ENCODE measurements around the gene KCP. TPM values are rescaled to one million over a fixed set of nuclear protein-coding genes. Genes with fewer than 3 reads are reported as not detected.

The KCP gene
- polyA plus RNA-seq, 1 donor from 2014 or later, result 0.31 TPM

DNA sequence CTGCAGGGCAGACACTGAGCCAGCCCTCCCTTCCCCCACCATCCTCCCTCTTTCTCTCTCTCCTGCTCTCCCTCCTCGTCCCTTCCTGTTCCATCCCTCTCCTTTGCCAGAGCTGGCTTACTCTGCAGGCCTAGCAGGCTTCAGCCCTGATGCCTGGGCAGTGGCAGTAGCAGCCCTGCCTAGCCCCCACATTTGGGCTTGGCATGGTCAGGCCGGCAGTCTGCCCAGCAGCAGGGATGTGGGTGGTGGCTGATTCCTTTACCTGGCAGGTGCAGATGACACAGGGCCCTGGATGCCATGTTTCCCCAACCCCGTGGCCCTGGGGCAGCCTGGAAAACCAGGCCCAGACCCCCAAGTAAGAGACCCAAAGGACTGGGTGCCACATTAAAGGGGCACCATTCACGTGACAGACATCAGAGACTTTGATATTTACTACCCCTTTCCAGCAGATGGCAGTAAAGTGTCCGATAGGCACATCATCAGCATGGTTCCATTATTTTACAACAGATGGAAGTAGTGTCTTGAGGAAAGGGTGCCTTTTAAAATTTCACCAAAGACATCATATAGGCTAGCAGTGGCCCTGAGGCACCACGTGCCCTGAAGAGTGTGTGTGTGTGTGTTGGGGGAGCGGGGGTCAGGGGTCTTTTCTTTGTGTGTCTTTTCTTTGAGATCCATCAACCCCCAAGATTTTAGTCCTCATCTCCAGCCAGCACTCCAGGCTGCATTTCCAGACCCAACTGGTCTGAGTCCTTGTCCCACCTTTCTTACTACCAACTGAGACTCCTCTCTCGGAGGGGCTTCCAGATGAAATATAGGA is 5.9 kb downstream of the KCP start:
- no peaks in the 10 kb centered on the region for H3K79me2 ChIP-seq (replicated peaks; ENCODE audit: insufficient read depth, low read length)
- H3K9me2 ChIP-seq (ENCODE audit: insufficient read depth, low read length), result no peaks in the 10 kb centered on the region
- H3K9ac ChIP-seq (ENCODE audit: low read length), result no peak overlapping the region
- no peak for TF ChIP-seq SMC3 (conservative IDR thresholded peaks at IDR 0.05; ENCODE audit: poor library complexity)
- TF ChIP-seq TAF1 (IDR thresholded peaks at IDR 0.05; ENCODE audit: low read depth), result no peak
- no peak for TF ChIP-seq REST (IDR thresholded peaks at IDR 0.05; ENCODE audit: borderline replicate concordance)
- no peak for TF ChIP-seq EP300 (conservative IDR thresholded peaks at IDR 0.05; ENCODE audit: poor library complexity, severe bottlenecking)
- H3K9me3 ChIP-seq (ENCODE audit: low read length), result no peaks in the 10 kb centered on the region
- no peaks in the 10 kb centered on the region for H4K20me1 ChIP-seq (ENCODE audit: insufficient read depth)
- no peaks in the 10 kb centered on the region for H3F3A ChIP-seq (ENCODE audit: insufficient read depth, low read length, poor library complexity, severe bottlenecking)
- H3K27ac ChIP-seq (ENCODE audit: low read length), result no peak overlapping the region
- no peak overlapping the region for H3K4me3 ChIP-seq (ENCODE audit: low read length)
- H2AFZ ChIP-seq (ENCODE audit: low read depth, low read length), result no peak overlapping the region
- no peak overlapping the region for H3K4me2 ChIP-seq (ENCODE audit: low read length)
- no peaks in the 10 kb centered on the region for H3K36me3 ChIP-seq (ENCODE audit: insufficient read depth, low read length)
- H3K27me3 ChIP-seq (ENCODE audit: insufficient read depth, low read depth, low read length), result peaks cover 3% of the 10 kb centered on the region

- Histone ChIP-seq H3K27me3 (ENCODE audit: insufficient read depth, low read depth, low read length) (no peaks in the 10 kb centered on the region), H2AFZ (ENCODE audit: low read depth, low read length) (no peak overlapping the region), H3K9ac (ENCODE audit: low read length) (no peak overlapping the region), H4K20me1 (ENCODE audit: insufficient read depth) (no peaks in the 10 kb centered on the region), H3K9me3 (ENCODE audit: low read length) (no peaks in the 10 kb centered on the region), H3F3A (ENCODE audit: insufficient read depth, low read length, poor library complexity, severe bottlenecking) (no peaks in the 10 kb centered on the region), H3K4me3 (ENCODE audit: low read length) (no peak overlapping the region), H3K27ac (ENCODE audit: low read length) (no peak overlapping the region), H3K4me2 (ENCODE audit: low read length) (no peak overlapping the region), H3K79me2 (replicated peaks; ENCODE audit: insufficient read depth, low read length) (no peaks in the 10 kb centered on the region), H3K36me3 (ENCODE audit: insufficient read depth, low read length) (no peaks in the 10 kb centered on the region), H3K9me2 (ENCODE audit: insufficient read depth, low read length) (no peaks in the 10 kb centered on the region)
- no peak for TF ChIP-seq CTCF (IDR thresholded peaks at IDR 0.05; ENCODE audit: poor library complexity, severe bottlenecking)
- no peak for TF ChIP-seq REST (IDR thresholded peaks at IDR 0.05; ENCODE audit: borderline replicate concordance)
- TF ChIP-seq POLR2AphosphoS5 (IDR thresholded peaks at IDR 0.05), result no peak
- TF ChIP-seq MXI1 (conservative IDR thresholded peaks at IDR 0.05; ENCODE audit: poor library complexity, severe bottlenecking), result no peak
- no peak for TF ChIP-seq SMC3 (conservative IDR thresholded peaks at IDR 0.05; ENCODE audit: poor library complexity)
- no peak for TF ChIP-seq EZH2 (IDR thresholded peaks at IDR 0.05; ENCODE audit: borderline replicate concordance, insufficient read depth, low read length, poor library complexity, severe bottlenecking)
- no peak for TF ChIP-seq RAD21 (conservative IDR thresholded peaks at IDR 0.05)
- no peak for TF ChIP-seq EP300 (conservative IDR thresholded peaks at IDR 0.05; ENCODE audit: poor library complexity, severe bottlenecking)
- no peak for TF ChIP-seq TAF1 (IDR thresholded peaks at IDR 0.05; ENCODE audit: low read depth)
Measured at GRCh38 chr7:128903621-128904361, 6.7 kb downstream of the KCP start.
